ENCODE measurements around the gene SRPK3. TPM values are rescaled to one million over a fixed set of nuclear protein-coding genes. Genes with fewer than 3 reads are reported as not detected.

SRPK3 gene
- total and polyA plus RNA-seq, 2 donors (not counting 3 experiments of a cell fraction or from before 2014, with no cell fraction given), result 0.25 to 0.40 TPM

DNA sequence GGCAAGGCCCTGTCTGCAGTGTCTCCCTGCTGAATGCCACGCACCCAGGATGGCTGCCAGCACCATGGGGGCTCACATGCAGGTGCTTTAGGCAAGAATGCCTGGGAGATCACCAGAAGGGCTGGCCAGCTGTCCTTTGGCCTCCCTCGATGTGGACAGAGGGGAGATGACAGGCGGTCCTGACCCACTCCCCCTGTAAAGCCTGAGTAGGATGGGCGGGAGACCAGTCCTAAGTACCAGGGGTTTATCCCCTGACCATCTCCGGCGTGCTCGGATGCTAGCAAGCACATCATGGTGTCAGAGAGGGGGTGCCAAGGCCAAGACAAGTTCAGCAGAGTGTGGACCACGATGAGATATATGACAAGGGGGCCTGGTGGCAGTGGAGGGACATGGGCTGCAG, 44.2 kb downstream of the SRPK3 start:
- Histone ChIP-seq H3K9me3 (replicated peaks; ENCODE audit: control insufficient read depth, insufficient read depth, low read length) (no peaks in the 10 kb centered on the region), H3K27ac (ENCODE audit: insufficient read depth, low read depth, low read length) (no peak overlapping the region), H3K36me3 (ENCODE audit: control insufficient read depth in 2 of 2, extremely low read depth in 1 of 2, insufficient read depth in 2 of 2, low read length in 2 of 2) (no peaks in the 10 kb centered on the region), H3K9ac (replicated peaks; ENCODE audit: extremely low read depth, insufficient read depth, low read length) (no peak overlapping the region), H4K20me1 (replicated peaks; ENCODE audit: control insufficient read depth, extremely low read depth, insufficient read depth, low read length) (no peaks in the 10 kb centered on the region), H2AFZ (ENCODE audit: low read depth, low read length) (no peak overlapping the region), H3K4me3 (replicated peaks in 1 of 3; ENCODE audit: insufficient read depth in 1 of 3, low read depth in 1 of 3, low read length in 3 of 3) (no peak overlapping the region), H3K79me2 (ENCODE audit: control insufficient read depth, insufficient read depth, low read length) (no peaks in the 10 kb centered on the region), H3K4me1 (ENCODE audit: control insufficient read depth, extremely low read depth, insufficient read depth, low read length) (no peaks in the 10 kb centered on the region), H3K27me3 (ENCODE audit: control insufficient read depth in 2 of 2, insufficient read depth in 2 of 2, low read length in 2 of 2) (peaks cover 20 to 27% of the 10 kb centered on the region in 2 experiments), H3K9me1 (replicated peaks; ENCODE audit: control insufficient read depth, extremely low read depth, insufficient read depth, low read length) (no peaks in the 10 kb centered on the region), H3K4me2 (ENCODE audit: insufficient read depth, low read length) (no peak overlapping the region)
- no peak for FAIRE-seq
- ChIA-PET CTCF (no interaction called here), POLR2A (no interaction called here)
- dilution Hi-C loops (cut with MboI; ENCODE audit: extremely low pct_ligation_motif_present, low sequenced_read_pairs) (no loop called here), intact Hi-C loops (cut with micrococcal nuclease) (no loop called here)
- DNase-seq (ENCODE audit: low read depth, low spot score), result no peak
- TF ChIP-seq POLR2AphosphoS5 (IDR thresholded peaks at IDR 0.05; ENCODE audit: insufficient read depth, low read depth, low read length), result no peak
- TF ChIP-seq, protein P1, sequence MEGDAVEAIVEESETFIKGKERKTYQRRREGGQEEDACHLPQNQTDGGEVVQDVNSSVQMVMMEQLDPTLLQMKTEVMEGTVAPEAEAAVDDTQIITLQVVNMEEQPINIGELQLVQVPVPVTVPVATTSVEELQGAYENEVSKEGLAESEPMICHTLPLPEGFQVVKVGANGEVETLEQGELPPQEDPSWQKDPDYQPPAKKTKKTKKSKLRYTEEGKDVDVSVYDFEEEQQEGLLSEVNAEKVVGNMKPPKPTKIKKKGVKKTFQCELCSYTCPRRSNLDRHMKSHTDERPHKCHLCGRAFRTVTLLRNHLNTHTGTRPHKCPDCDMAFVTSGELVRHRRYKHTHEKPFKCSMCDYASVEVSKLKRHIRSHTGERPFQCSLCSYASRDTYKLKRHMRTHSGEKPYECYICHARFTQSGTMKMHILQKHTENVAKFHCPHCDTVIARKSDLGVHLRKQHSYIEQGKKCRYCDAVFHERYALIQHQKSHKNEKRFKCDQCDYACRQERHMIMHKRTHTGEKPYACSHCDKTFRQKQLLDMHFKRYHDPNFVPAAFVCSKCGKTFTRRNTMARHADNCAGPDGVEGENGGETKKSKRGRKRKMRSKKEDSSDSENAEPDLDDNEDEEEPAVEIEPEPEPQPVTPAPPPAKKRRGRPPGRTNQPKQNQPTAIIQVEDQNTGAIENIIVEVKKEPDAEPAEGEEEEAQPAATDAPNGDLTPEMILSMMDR (IDR thresholded peaks at IDR 0.05; ENCODE audit: extremely low read depth in 1 of 2, insufficient read depth in 1 of 2, low read depth in 1 of 2, low read length in 2 of 2), result no peak
- TF ChIP-seq EZH2 (IDR thresholded peaks at IDR 0.05; ENCODE audit: borderline replicate concordance, low read depth, low read length, severe bottlenecking), result no peak
- no peak for TF ChIP-seq JUN (IDR thresholded peaks at IDR 0.05; ENCODE audit: borderline replicate concordance, insufficient read depth, insufficient read length, low read depth)
- no peak for TF ChIP-seq MYC (IDR thresholded peaks at IDR 0.05; ENCODE audit: low read depth, low read length)
- TF ChIP-seq FOS (IDR thresholded peaks at IDR 0.05; ENCODE audit: borderline replicate concordance, insufficient read depth, low read length), result no peak
- no peak for TF ChIP-seq MAX (IDR thresholded peaks at IDR 0.05; ENCODE audit: insufficient read depth, insufficient read length)
- no peak for TF ChIP-seq GATA2 (IDR thresholded peaks at IDR 0.05; ENCODE audit: insufficient read depth, insufficient read length, low read depth, low read length)
- TF ChIP-seq POLR2A (IDR thresholded peaks at IDR 0.05; ENCODE audit: low read depth, low read length), result no peak
- BruUV-seq (replicated peaks), result no TSS peak

Measured in endothelial cell of umbilical vein (primary cell).